Activated T-cell treated with anti-CD3 and anti-CD28 coated beads, Interleukin-2, amount 50 U/mL, for 24 hours (primary cell): ENCODE data around the gene PLVAP.
A peak's percentile ranks its signal among the peaks of the same experiment; 100 is the strongest.

Source experiments
- DNase-seq: peaks from one replicate; pipeline ENCODE4 v3.0.0-alpha.2; 2020
- H3K27ac Mint-ChIP-seq: 2 replicates; pipeline ENCODE4 v1.8.0; 2020; ENCODE audit warnings: mild to moderate bottlenecking, mixed read lengths
- H3K27me3 Mint-ChIP-seq: 2 replicates; pipeline ENCODE4 v1.8.0; 2020; ENCODE audit warnings: mixed read lengths
- H3K36me3 Mint-ChIP-seq: 2 replicates; pipeline ENCODE4 v1.8.0; 2020; ENCODE audit warnings: low read depth, mixed read lengths
- H3K4me1 Mint-ChIP-seq: 2 replicates; pipeline ENCODE4 v1.8.0; 2020; ENCODE audit warnings: low read depth, mixed read lengths
- H3K4me3 Mint-ChIP-seq: 2 replicates; pipeline ENCODE4 v1.8.0; 2020; ENCODE audit warnings: mild to moderate bottlenecking, moderate library complexity, mixed read lengths
- H3K9me3 Mint-ChIP-seq: 2 replicates; pipeline ENCODE4 v1.8.0; 2020; ENCODE audit warnings: mixed read lengths

PLVAP gene

GRCh38 chr19:17353386-17353785 lies 23.8 kb downstream of the PLVAP start:
- Mint-ChIP-seq H3K27ac (no peak overlapping the region), H3K4me3 (no peak overlapping the region), H3K9me3 (no peaks in the 10 kb centered on the region), H3K36me3 (no peaks in the 10 kb centered on the region), H3K27me3 (peaks cover 30% of the 10 kb centered on the region), H3K4me1 (peaks cover 5% of the 10 kb centered on the region)
- no peak for DNase-seq

GRCh38 chr19:17352608-17353280 lies 24.4 kb downstream of the PLVAP start:
- no peak for DNase-seq
- no peak overlapping the region for H3K4me3 Mint-ChIP-seq
- peaks cover 34% of the 10 kb centered on the region for H3K27me3 Mint-ChIP-seq
- H3K27ac Mint-ChIP-seq, result no peak overlapping the region
- no peaks in the 10 kb centered on the region for H3K9me3 Mint-ChIP-seq
- H3K36me3 Mint-ChIP-seq, result no peaks in the 10 kb centered on the region
- peaks cover 5% of the 10 kb centered on the region for H3K4me1 Mint-ChIP-seq

DNA sequence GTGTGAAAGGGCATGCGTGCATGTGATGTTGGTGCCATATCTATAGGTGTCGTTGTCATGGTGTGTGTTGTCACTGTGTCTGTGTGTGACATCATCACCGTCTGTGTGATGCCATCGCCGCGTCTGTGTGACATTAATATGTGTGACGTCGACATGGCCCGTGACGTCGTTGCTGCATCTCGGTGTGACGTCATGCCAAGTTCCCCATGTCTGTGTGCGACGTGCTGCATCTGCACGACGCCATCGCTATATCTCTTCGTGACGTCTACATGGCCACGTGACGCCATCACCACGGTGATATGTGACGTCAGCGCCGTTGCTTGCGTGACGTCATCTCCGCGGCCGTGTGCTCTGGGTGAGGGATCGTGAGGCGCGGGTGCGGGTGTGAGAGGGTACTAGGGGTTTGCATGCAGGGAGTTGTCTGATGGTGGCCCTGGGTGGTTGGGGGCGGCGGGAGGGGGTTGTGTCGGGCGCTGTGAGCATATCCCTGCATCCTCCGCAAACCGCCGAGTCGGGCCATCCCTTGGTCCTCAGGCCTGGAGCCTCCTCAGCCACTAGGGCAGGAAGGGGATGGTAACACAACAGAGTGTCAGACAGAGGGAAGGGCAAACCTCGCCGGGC lies 25.2 kb downstream of the PLVAP start:
- no peak overlapping the region for H3K4me3 Mint-ChIP-seq
- no peak overlapping the region for H3K27ac Mint-ChIP-seq
- no peaks in the 10 kb centered on the region for H3K36me3 Mint-ChIP-seq
- peaks cover 5% of the 10 kb centered on the region for H3K4me1 Mint-ChIP-seq
- peaks cover 37% of the 10 kb centered on the region for H3K27me3 Mint-ChIP-seq
- H3K9me3 Mint-ChIP-seq, result no peaks in the 10 kb centered on the region
- no peak for DNase-seq

DNA sequence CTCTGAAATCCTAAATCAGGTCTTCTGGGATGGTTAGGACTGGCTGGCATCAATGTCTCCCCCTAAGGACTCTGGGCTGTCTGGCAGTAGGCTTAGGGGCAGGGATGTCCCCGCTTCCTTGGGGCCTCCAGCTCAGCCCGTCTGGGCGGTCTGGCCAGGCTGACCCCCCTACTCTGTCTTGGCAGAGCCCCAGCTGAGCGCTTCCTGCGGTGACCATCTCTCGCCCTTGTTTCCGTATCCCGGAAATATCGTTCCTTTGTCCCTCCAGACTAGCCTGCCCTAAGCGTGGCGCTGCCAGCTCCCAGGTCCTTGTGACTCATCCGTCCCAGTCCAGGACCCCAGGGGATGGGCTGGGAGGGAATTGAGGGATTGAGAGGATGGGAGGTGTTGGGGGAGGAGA lies 28.4 kb downstream of the PLVAP start:
- no peak overlapping the region for H3K4me3 Mint-ChIP-seq
- no peak for DNase-seq
- no peaks in the 10 kb centered on the region for H3K9me3 Mint-ChIP-seq
- peaks cover 10% of the 10 kb centered on the region for H3K4me1 Mint-ChIP-seq
- peaks cover 5% of the 10 kb centered on the region for H3K36me3 Mint-ChIP-seq
- peaks cover 37% of the 10 kb centered on the region for H3K27me3 Mint-ChIP-seq
- no peak overlapping the region for H3K27ac Mint-ChIP-seq

DNA sequence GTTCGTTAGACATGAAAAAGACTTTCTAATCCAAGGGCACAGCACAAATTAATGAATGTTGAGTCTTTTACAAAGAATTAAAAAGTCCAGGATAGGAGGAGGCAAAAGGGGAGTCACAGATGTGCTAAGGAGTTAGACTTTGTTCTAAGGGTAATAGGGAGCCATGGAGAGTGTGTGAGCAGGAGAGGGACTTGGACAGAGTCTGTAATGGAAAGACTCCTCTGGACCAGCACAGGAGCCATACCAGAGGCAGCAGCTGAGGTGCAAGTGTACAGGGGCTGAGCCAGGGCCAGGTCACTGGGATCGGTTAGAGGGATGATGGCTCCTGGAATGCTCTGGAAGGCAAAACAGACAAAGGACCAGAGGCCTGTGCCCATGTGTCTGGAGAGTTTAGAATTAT lies 29.3 kb downstream of the PLVAP start:
- no peak for DNase-seq
- no peak overlapping the region for H3K4me3 Mint-ChIP-seq
- peaks cover 6% of the 10 kb centered on the region for H3K36me3 Mint-ChIP-seq
- peaks cover 10% of the 10 kb centered on the region for H3K4me1 Mint-ChIP-seq
- peaks cover 37% of the 10 kb centered on the region for H3K27me3 Mint-ChIP-seq
- no peaks in the 10 kb centered on the region for H3K9me3 Mint-ChIP-seq
- H3K27ac Mint-ChIP-seq, result no peak overlapping the region

DNA sequence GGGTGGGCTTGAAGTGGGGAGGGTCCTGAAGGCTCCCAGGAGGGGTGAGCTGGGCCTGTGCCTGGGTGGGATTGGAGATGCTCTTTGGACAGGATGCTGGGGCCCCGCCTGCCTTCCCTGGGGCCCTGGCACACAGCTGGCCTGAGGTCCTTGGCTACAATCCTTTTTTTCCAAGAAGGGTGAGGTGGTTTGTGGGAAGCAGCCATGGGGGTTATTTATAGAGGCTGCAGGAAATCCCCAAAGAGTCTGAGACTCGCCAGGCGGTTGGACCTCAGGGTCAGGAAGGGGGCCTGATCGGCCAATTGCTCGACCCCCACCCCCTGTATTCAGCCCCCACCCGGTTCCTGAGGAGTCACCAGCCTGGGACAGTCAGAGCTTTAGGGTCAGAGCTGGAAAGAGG lies 29.8 kb downstream of the PLVAP start:
- Mint-ChIP-seq H3K27me3 (peaks cover 35% of the 10 kb centered on the region), H3K36me3 (peaks cover 11% of the 10 kb centered on the region), H3K9me3 (no peaks in the 10 kb centered on the region), H3K27ac (no peak overlapping the region), H3K4me3 (no peak overlapping the region), H3K4me1 (peaks cover 10% of the 10 kb centered on the region)
- DNase-seq, result no peak

- Mint-ChIP-seq H3K27ac (no peak overlapping the region), H3K36me3 (peaks cover 21% of the 10 kb centered on the region), H3K27me3 (peaks cover 27% of the 10 kb centered on the region), H3K9me3 (no peaks in the 10 kb centered on the region), H3K4me3 (no peak overlapping the region), H3K4me1 (peaks cover 6% of the 10 kb centered on the region)
- DNase-seq, result peak; percentile 88
Measured at GRCh38 chr19:17346109-17346671, 31.0 kb downstream of the PLVAP start.

GRCh38 chr19:17341845-17342244 lies 35.3 kb downstream of the PLVAP start:
- H3K27me3 Mint-ChIP-seq, result no peaks in the 10 kb centered on the region
- H3K36me3 Mint-ChIP-seq, result peaks cover 55% of the 10 kb centered on the region
- DNase-seq, result no peak
- no peaks in the 10 kb centered on the region for H3K9me3 Mint-ChIP-seq
- H3K27ac Mint-ChIP-seq, result no peak overlapping the region
- no peak overlapping the region for H3K4me3 Mint-ChIP-seq
- H3K4me1 Mint-ChIP-seq, result peaks cover 23% of the 10 kb centered on the region

DNA sequence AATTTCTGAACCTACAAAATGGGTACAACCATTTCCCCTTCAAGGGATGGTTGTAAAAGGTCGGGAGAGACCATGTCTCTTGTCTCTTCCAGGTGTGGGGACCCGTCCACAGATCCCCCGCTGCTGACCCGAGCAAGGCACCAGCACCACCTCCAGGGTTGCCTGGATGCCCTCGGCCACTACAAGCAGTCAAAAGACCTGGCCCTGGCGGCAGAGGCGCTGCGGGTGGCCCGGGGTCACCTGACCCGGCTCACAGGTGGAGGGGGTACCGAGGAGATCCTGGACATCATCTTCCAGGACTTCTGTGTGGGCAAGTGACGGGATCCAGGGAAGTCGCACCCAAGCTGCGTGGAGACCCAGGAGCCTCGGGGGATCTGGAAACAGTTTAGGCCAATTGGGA lies 35.8 kb downstream of the PLVAP start:
- Mint-ChIP-seq H3K4me3 (no peak overlapping the region), H3K27ac (no peak overlapping the region), H3K27me3 (no peaks in the 10 kb centered on the region)

GRCh38 chr19:17340871-17341357 lies 36.2 kb downstream of the PLVAP start:
- Mint-ChIP-seq H3K4me1 (peaks cover 23% of the 10 kb centered on the region), H3K27me3 (no peaks in the 10 kb centered on the region), H3K9me3 (no peaks in the 10 kb centered on the region), H3K36me3 (peaks cover 60% of the 10 kb centered on the region), H3K27ac (no peak overlapping the region), H3K4me3 (no peak overlapping the region)
- no peak for DNase-seq

More for the DNA sequence above, 35.8 kb downstream of the PLVAP start:
- no peaks in the 10 kb centered on the region for H3K9me3 Mint-ChIP-seq
- peaks cover 25% of the 10 kb centered on the region for H3K4me1 Mint-ChIP-seq
- DNase-seq, result no peak
- H3K36me3 Mint-ChIP-seq, result peaks cover 60% of the 10 kb centered on the region

GRCh38 chr19:17340302-17340870 lies 36.8 kb downstream of the PLVAP start:
- H3K27ac Mint-ChIP-seq, result no peak overlapping the region

GRCh38 chr19:17339088-17339741 lies 37.9 kb downstream of the PLVAP start:
- Mint-ChIP-seq H3K27me3 (no peaks in the 10 kb centered on the region), H3K9me3 (no peaks in the 10 kb centered on the region), H3K36me3 (peaks cover 59% of the 10 kb centered on the region), H3K4me1 (peaks cover 33% of the 10 kb centered on the region), H3K27ac (no peak overlapping the region), H3K4me3 (peak overlapping the region; percentile 95)
- peak; percentile 68 for DNase-seq

More at GRCh38 chr19:17340302-17340870, 36.8 kb downstream of the PLVAP start:
- H3K27me3 Mint-ChIP-seq, result no peaks in the 10 kb centered on the region
- H3K9me3 Mint-ChIP-seq, result no peaks in the 10 kb centered on the region
- H3K4me3 Mint-ChIP-seq, result no peak overlapping the region
- peaks cover 60% of the 10 kb centered on the region for H3K36me3 Mint-ChIP-seq
- peaks cover 26% of the 10 kb centered on the region for H3K4me1 Mint-ChIP-seq
- DNase-seq, result no peak

DNA sequence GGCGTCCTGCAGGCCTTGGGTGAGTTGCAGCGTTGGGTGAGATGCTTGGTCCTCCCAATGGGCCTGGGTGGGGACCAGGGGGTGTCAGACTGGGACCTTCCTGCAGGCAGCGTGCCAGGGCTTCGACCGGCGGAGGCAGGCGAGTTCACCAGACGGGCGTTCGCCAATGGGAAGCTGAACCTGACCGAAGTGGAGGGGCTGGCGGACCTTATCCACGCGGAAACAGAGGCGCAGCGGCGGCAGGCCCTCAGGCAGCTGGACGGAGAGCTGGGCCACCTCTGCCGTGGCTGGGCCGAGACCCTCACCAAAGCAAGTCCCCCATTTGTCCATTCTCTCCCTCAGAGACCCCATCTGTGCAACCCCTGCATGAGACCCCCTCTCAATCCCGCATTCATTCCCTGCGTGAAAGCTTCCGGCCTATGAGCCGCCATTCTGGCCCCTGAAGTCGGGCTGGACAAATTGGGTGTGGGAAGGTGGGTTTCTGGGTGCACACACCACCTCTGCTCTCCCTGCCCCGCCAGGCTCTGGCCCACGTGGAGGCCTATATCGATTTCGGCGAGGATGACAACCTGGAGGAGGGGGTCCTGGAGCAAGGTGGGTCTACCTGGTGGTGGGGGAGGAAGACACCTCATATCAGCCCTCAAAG lies 38.6 kb downstream of the PLVAP start:
- no peak for DNase-seq
- no peak overlapping the region for H3K27ac Mint-ChIP-seq
- H3K9me3 Mint-ChIP-seq, result no peaks in the 10 kb centered on the region
- peaks cover 54% of the 10 kb centered on the region for H3K36me3 Mint-ChIP-seq
- peaks cover 38% of the 10 kb centered on the region for H3K4me1 Mint-ChIP-seq
- peak overlapping the region; percentile 95 for H3K4me3 Mint-ChIP-seq
- no peaks in the 10 kb centered on the region for H3K27me3 Mint-ChIP-seq
